Panc1 (cell line): ENCODE data around the gene INO80.

Source experiments
- CTCF ChIP-seq: fragments of 450-650 bp; IDR thresholded peaks from 2 replicates; pipeline ENCODE4 v1.5.1; 2017; ENCODE audit warnings: mild to moderate bottlenecking
- SIN3A ChIP-seq: IDR thresholded peaks from 2 replicates; pipeline ENCODE4 v1.6.1; 2012; ENCODE audit warnings: low read depth, mild to moderate bottlenecking, low read length, moderate library complexity, borderline replicate concordance; ENCODE audit not compliant: insufficient read depth

- TF ChIP-seq CTCF (no peak), SIN3A (no peak)
Measured at GRCh38 chr15:40978141-40978540, 137.9 kb downstream of the INO80 start.
